Sigmoid colon (tissue), 7 donors: ENCODE results near the gene KLHDC7A. TPM values are rescaled to one million over a fixed set of nuclear protein-coding genes. Genes with fewer than 3 reads are reported as not detected.

Source experiments
- DNase-seq: peaks from one replicate; pipeline ENCODE4 v3.0.0-alpha.2; 2019
- H3K27ac ChIP-seq, 4 donors: fragments of 200-600 bp; sonication (generic); one replicate each; pipeline ENCODE4 v1.5.1; 2016 to 2019; ENCODE audit warnings: mild to moderate bottlenecking in 1 of 4
- H3K27me3 ChIP-seq, 3 donors: fragments of 200-600 bp; sonication (generic); one replicate each; pipeline ENCODE4 v1.5.1; 2019; ENCODE audit warnings: mild to moderate bottlenecking in 1 of 3
- H3K36me3 ChIP-seq, 4 donors: fragments of 200-600 bp; sonication (generic); one replicate each; pipeline ENCODE4 v1.5.1; 2016 to 2019
- H3K4me1 ChIP-seq, 4 donors: fragments of 200-600 bp; sonication (generic); one replicate each; pipeline ENCODE4 v1.5.1; 2017 to 2019
- H3K4me3 ChIP-seq, 4 donors: fragments of 200-600 bp; sonication (generic); one replicate each; pipeline ENCODE4 v1.5.1; 2017 to 2019; ENCODE audit warnings: mild to moderate bottlenecking in 2 of 4, moderate library complexity in 1 of 4
- H3K9me3 ChIP-seq, 4 donors: fragments of 200-600 bp in 3 of 4; sonication (generic) in 3 of 4; one replicate each; pipeline versions ENCODE4 v1.5.1 to v1.6.1; 2013 to 2019
- EP300 ChIP-seq, 4 donors: sonication (generic); formaldehyde crosslinking; IDR thresholded peaks; one replicate each; pipeline ENCODE4 v1.6.1; 2017; ENCODE audit warnings: antibody characterized with exemption in 4 of 4
- POLR2A ChIP-seq, 2 donors: fragments of 450-650 bp; IDR thresholded peaks; one replicate each; pipeline ENCODE4 v1.6.1; 2016; ENCODE audit warnings: antibody characterized with exemption in 2 of 2, mild to moderate bottlenecking in 2 of 2, moderate library complexity in 2 of 2
- POLR2AphosphoS5 ChIP-seq, 4 donors: sonication (generic); formaldehyde crosslinking; IDR thresholded peaks; one replicate each; pipeline ENCODE4 v1.6.1; 2017; ENCODE audit warnings: antibody characterized with exemption in 4 of 4
- WGBS, 2 donors: extraction: QIAGEN DNeasy Blood & Tissue Kit; methylation state at CpG; one replicate each; pipeline ENCODE4 v1.1.7; 2013; 5-methylcytosine and 5-hydroxymethylcytosine counted together
- intact Hi-C: fragments of 100-400 bp; cut with DNase I; formaldehyde crosslinking; loops from one replicate; pipeline ENCODE4 v1.15.1; 2023
- polyA plus RNA-seq, 3 donors: library from polyadenylated mRNA; stranded (reverse); fragments of 200-250 nt; gene quantifications; one replicate each; pipeline ENCODE4 v1.2.3, GENCODE V29; 2013
- total RNA-seq, 4 donors: library from RNA; depleted of rRNA; stranded (reverse); fragments of >200 nt; gene quantifications; one replicate each; pipeline ENCODE4 v1.1.0, GENCODE V29; 2016
- TF ChIP-seq, protein P1 (sequence below), 4 experiments: fragments of 450-650 bp in 3 of 4; fragments of 200-600 bp in 1 of 4; IDR thresholded peaks; one replicate each; pipeline ENCODE4 v1.5.1; 2016 to 2019; ENCODE audit warnings: antibody characterized with exemption in 4 of 4, mild to moderate bottlenecking in 3 of 4, moderate library complexity in 2 of 4
- donor health status: healthy with polysubstance abuse.
- donor health status: Bipolar disorder and iron deficiency.
- donor health status: healthy.

KLHDC7A gene
- total and polyA plus RNA-seq, 7 donors = under 0.01 to 0.60 (median 0.35) TPM; not detected in 4

DNA sequence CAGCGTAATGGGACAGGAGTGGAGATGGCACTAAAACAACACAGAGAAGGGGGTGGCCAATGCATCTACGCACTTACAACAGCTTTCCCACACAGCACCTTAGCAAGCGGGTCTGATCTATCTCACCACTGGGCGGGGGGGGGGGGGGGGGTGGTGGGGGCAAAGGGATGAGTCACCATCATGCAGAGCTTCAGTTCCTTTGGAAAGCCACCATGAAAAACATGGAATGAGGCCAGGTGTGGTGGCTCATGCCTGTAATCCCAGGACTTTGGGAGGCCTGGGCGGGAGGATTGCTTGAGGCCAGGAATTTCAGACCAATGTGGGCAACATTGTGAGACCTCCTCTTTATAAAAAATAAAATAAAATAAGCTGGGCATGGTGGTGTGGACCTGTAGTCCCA, 47.2 kb downstream of the KLHDC7A start:
- Histone ChIP-seq H3K36me3 (no peaks in the 10 kb centered on the region), H3K27me3 (peaks cover 0 to 6% (median 0%) of the 10 kb centered on the region in 3 donors), H3K27ac (no peak overlapping the region), H3K4me3 (no peak overlapping the region), H3K4me1 (no peaks in the 10 kb centered on the region), H3K9me3 (no peaks in the 10 kb centered on the region)
- intact Hi-C loops = no loop called here
- TF ChIP-seq EP300 (IDR thresholded peaks at IDR 0.05) (no peak), POLR2A (IDR thresholded peaks at IDR 0.05) (no peak), POLR2AphosphoS5 (IDR thresholded peaks at IDR 0.05) (no peak)
- TF ChIP-seq, protein P1, sequence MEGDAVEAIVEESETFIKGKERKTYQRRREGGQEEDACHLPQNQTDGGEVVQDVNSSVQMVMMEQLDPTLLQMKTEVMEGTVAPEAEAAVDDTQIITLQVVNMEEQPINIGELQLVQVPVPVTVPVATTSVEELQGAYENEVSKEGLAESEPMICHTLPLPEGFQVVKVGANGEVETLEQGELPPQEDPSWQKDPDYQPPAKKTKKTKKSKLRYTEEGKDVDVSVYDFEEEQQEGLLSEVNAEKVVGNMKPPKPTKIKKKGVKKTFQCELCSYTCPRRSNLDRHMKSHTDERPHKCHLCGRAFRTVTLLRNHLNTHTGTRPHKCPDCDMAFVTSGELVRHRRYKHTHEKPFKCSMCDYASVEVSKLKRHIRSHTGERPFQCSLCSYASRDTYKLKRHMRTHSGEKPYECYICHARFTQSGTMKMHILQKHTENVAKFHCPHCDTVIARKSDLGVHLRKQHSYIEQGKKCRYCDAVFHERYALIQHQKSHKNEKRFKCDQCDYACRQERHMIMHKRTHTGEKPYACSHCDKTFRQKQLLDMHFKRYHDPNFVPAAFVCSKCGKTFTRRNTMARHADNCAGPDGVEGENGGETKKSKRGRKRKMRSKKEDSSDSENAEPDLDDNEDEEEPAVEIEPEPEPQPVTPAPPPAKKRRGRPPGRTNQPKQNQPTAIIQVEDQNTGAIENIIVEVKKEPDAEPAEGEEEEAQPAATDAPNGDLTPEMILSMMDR (IDR thresholded peaks at IDR 0.05) = no peak
- DNase-seq = no peak
- WGBS, 2 donors = 86 to 89% methylated on average over 5 of the region's 5 CpGs

DNA sequence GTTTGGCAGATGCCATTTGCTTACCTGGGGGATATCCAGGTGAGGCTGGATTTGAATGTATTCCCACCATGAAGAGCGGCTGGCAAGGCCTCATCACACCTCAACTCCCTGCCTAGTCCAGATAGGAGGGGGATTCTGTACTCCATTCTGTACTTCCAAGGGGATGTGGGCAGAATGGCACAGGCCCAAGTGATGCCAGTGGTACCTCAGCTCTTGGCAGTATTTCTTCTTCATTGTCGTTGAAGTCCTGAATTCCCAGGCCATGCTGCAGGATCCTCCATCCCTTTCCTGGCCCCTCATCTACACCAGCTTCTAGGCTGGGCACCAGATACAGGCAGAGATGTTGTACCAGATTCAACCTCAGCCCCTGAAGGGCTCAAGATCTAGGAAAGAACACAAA, 47.9 kb downstream of the KLHDC7A start:
- Histone ChIP-seq H3K4me1 (no peaks in the 10 kb centered on the region), H3K9me3 (no peaks in the 10 kb centered on the region), H3K4me3 (no peak overlapping the region), H3K27me3 (peaks cover 0 to 6% (median 0%) of the 10 kb centered on the region in 3 donors), H3K36me3 (no peaks in the 10 kb centered on the region), H3K27ac (no peak overlapping the region)
- intact Hi-C loops = no loop called here
- DNase-seq = no peak
- no peak for TF ChIP-seq POLR2AphosphoS5 (IDR thresholded peaks at IDR 0.05)
- TF ChIP-seq EP300 (IDR thresholded peaks at IDR 0.05) = no peak
- TF ChIP-seq POLR2A (IDR thresholded peaks at IDR 0.05) = no peak
- TF ChIP-seq, protein P1 (IDR thresholded peaks at IDR 0.05) = no peak
- 86 to 96% methylated on average over 2 of the region's 2 CpGs for WGBS, 2 donors

DNA sequence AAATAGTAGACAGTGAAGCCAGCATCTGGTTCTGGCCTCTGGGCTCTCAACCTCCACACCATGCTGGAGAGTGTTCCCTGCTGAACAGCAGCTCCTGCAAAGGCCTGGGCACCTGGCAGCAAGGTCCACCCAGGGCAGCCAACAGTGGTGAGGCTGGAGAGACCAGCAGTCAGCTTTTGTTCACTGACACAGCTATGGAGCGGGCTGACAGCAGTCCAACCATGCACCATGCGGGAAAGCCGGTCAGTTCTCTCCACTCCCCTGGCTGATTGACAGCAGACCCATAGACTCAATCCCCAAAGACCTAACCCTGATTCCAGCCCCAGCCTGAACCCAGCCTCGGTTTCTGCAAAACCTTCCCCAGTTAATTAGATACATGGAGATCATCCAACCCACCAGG, 49.0 kb downstream of the KLHDC7A start:
- H3K9me3 ChIP-seq = no peaks in the 10 kb centered on the region
- intact Hi-C loops = no loop called here
- no peak for DNase-seq
- 85 to 92% methylated on average over 4 of the region's 4 CpGs for WGBS, 2 donors
- peaks cover 0 to 6% (median 0%) of the 10 kb centered on the region in 3 donors for H3K27me3 ChIP-seq
- H3K4me3 ChIP-seq = no peak overlapping the region
- H3K4me1 ChIP-seq = no peaks in the 10 kb centered on the region
- no peaks in the 10 kb centered on the region for H3K36me3 ChIP-seq
- H3K27ac ChIP-seq = no peak overlapping the region
- TF ChIP-seq EP300 (IDR thresholded peaks at IDR 0.05) (no peak), POLR2A (IDR thresholded peaks at IDR 0.05) (no peak), POLR2AphosphoS5 (IDR thresholded peaks at IDR 0.05) (no peak)
- TF ChIP-seq, protein P1 (IDR thresholded peaks at IDR 0.05) = no peak

DNA sequence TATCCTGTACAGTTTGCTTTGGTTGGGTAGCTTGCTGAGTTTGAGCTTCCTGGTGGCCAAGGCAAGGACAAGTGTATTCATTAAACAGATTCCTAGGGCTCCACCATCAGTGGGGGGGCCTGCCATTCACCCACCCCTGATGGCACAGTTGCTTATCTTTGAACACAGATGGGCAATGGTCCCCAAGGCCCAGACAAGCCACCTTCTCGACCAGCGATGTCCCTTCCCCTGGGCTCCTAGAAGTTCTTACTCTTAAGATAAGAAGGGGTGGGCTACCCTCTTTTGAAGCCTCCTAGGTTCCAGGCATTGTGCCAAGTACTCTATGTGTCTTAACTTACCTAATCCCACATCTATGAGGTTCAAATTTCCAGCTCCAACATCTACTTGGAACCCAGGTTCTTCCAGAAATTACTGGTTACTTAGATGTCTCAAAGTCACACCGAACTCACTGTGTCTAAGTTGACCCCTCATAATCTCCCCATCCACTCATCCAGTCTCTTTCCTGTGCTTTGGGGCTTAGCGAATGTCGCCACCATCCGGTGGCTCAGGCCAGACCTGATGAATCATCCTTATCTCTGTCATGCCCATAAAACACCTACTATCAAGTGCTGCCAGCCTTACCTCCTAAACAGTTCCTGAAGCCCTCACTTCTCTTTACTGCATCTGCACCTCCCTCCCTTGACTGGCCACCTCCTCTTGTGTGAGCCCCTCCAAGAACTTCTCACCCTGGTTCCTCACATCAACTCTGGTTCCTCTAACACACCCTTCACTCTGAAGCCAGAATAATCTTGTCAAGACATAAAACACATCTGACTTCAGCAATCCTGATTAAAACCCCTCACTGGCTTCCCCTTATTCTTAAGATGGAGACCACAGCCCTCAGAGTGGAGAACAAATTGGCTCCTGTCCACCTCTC, 50.1 kb downstream of the KLHDC7A start:
- Histone ChIP-seq H3K9me3 (no peaks in the 10 kb centered on the region), H3K27ac (no peak overlapping the region), H3K36me3 (no peaks in the 10 kb centered on the region), H3K4me1 (no peaks in the 10 kb centered on the region), H3K4me3 (no peak overlapping the region), H3K27me3 (peaks cover 0 to 6% (median 0%) of the 10 kb centered on the region in 3 donors)
- TF ChIP-seq EP300 (IDR thresholded peaks at IDR 0.05) (no peak), POLR2A (IDR thresholded peaks at IDR 0.05) (no peak), POLR2AphosphoS5 (IDR thresholded peaks at IDR 0.05) (no peak)
- TF ChIP-seq, protein P1 (IDR thresholded peaks at IDR 0.05) = no peak
- DNase-seq = no peak
- intact Hi-C loops = no loop called here
- 35 to 55% methylated on average over 6 of the region's 6 CpGs for WGBS, 2 donors
